Thyroid gland (tissue), 4 donors: ENCODE results near the gene SUMO3.

Source experiments
- CTCF ChIP-seq, 6 experiments: fragments of 200-600 bp in 3 of 6; fragments of 450-650 bp in 3 of 6; sonication (generic) in 3 of 6; IDR thresholded peaks; one replicate each; pipeline ENCODE4 v1.5.1; 2016 to 2019; ENCODE audit warnings: antibody characterized with exemption in 6 of 6, mild to moderate bottlenecking in 2 of 6, inconsistent platforms in 1 of 6, moderate library complexity in 1 of 6
- POLR2A ChIP-seq, 2 donors: fragments of 450-650 bp; IDR thresholded peaks; one replicate each; pipeline ENCODE4 v1.6.1; 2017; ENCODE audit warnings: antibody characterized with exemption in 2 of 2, mild to moderate bottlenecking in 2 of 2, moderate library complexity in 1 of 2

DNA sequence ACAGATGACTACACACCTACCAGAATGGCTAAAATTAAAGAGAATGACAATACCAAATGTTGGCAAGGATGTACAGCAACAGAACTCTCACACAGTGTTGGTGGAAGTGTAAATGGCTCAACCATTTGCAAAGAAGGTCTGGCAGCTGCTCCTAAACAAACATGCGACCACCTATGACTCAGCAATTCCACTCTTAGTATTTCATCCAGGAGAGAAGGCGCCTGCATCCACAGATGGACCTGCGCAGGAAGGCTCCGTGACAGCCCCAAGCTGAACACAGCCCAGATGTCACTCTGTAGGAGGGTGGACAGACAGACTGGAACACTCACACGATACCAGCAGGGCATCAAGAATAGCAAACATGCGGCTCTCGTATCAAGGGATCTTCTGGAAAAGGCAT lies 48.9 kb upstream of the SUMO3 start:
- TF ChIP-seq CTCF (IDR thresholded peaks at IDR 0.05) (no peak), POLR2A (IDR thresholded peaks at IDR 0.05) (no peak)
